HG03175 (cell line): Measurements from ENCODE around the gene GLCCI1.
"Not testable (repeated sequence)": the region's sequence is repeated elsewhere in the genome, so short reads cannot be mapped to it uniquely, and the experiment has no call there.

ENCODE experiments used
- ATAC-seq: cut with Tn5 transposase; IDR thresholded peaks from one replicate; pipeline ENCODE4 v1.9.1; 2021; ENCODE audit warnings: mild to moderate bottlenecking, moderate library complexity; ENCODE audit not compliant: unreplicated experiment

The GLCCI1 gene

GRCh38 chr7:7988706-7989105, 20.1 kb downstream of the GLCCI1 start:
- ATAC-seq: no peak

GRCh38 chr7:7989133-7989532, 20.5 kb downstream of the GLCCI1 start:
- ATAC-seq: no peak

- ATAC-seq: no peak
These were observed 21.2 kb downstream of the GLCCI1 start for GRCh38 chr7:7989616-7990440.

- ATAC-seq: no peak
These were observed 21.8 kb downstream of the GLCCI1 start for GRCh38 chr7:7990441-7990761.

GRCh38 chr7:7992506-7992905, 23.9 kb downstream of the GLCCI1 start:
- ATAC-seq: no peak

GRCh38 chr7:7995348-7995747, 26.8 kb downstream of the GLCCI1 start:
- not testable (repeated sequence) for ATAC-seq

- no peak for ATAC-seq
These were observed 28.0 kb downstream of the GLCCI1 start for GRCh38 chr7:7996568-7996967.

- no peak for ATAC-seq
These were observed 31.8 kb downstream of the GLCCI1 start for GRCh38 chr7:8000315-8000941.

- no peak for ATAC-seq
These were observed 34.5 kb downstream of the GLCCI1 start for GRCh38 chr7:8003077-8003476.

- no peak for ATAC-seq
These were observed 36.7 kb downstream of the GLCCI1 start for GRCh38 chr7:8005279-8005678.

GRCh38 chr7:8014399-8014798, 45.8 kb downstream of the GLCCI1 start:
- ATAC-seq: no peak

GRCh38 chr7:8015100-8015745, 46.6 kb downstream of the GLCCI1 start:
- ATAC-seq: no peak

- no peak for ATAC-seq
These were observed 47.1 kb downstream of the GLCCI1 start for GRCh38 chr7:8015746-8016120.

- ATAC-seq: no peak
These were observed 48.8 kb downstream of the GLCCI1 start for GRCh38 chr7:8017423-8017822.

GRCh38 chr7:8018961-8019360, 50.4 kb downstream of the GLCCI1 start:
- peak; percentile 64 for ATAC-seq

GRCh38 chr7:8022628-8023027, 54.0 kb downstream of the GLCCI1 start:
- ATAC-seq: no peak

GRCh38 chr7:8035192-8035591, 66.6 kb downstream of the GLCCI1 start:
- ATAC-seq: no peak

GRCh38 chr7:8035647-8036518, 67.3 kb downstream of the GLCCI1 start:
- peak; percentile 49 for ATAC-seq

- no peak for ATAC-seq
These were observed 68.6 kb downstream of the GLCCI1 start for GRCh38 chr7:8037151-8037550.

GRCh38 chr7:8040768-8041369, 72.3 kb downstream of the GLCCI1 start:
- ATAC-seq: no peak
